ENCODE measurements around the gene PARP9.

DNA sequence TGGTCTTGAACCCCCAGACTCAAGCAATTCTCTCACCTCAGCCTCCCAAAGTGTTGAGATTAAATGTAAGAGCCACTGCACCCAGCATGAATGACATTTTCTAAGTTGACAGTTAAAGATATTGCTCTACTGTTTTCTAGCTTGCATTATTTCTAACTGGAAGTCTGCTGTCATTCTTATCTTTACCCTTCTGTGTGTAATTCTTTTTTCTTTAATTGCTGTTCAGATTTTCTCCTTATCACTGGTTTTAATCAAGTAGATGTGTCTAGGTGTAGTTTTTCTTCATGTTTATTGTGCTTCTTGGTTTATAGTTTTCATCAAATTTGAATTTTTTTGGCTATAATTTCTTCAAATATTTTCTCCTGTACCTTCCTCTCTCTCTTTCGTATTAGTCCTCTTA lies 18.3 kb upstream of the PARP9 start:
- TF ChIP-seq POLR2AphosphoS5 (IDR thresholded peaks at IDR 0.05): no peak
- no peak for TF ChIP-seq POLR2A (IDR thresholded peaks at IDR 0.05)

Data from suprapubic skin (tissue), 4 donors.